HG02759 (cell line): ENCODE data around the gene ALDH3B2.
"Not testable (repeated sequence)": the region's sequence is repeated elsewhere in the genome, so short reads cannot be mapped to it uniquely, and the experiment has no call there.

Experiments used
- ATAC-seq: cut with Tn5 transposase; IDR thresholded peaks from one replicate; pipeline ENCODE4 v1.9.1; 2021; ENCODE audit warnings: mild to moderate bottlenecking, moderate library complexity; ENCODE audit not compliant: unreplicated experiment

The ALDH3B2 gene

GRCh38 chr11:67662835-67663531 lies 11.4 kb downstream of the ALDH3B2 start:
- ATAC-seq, result no peak

- no peak for ATAC-seq
Measured at GRCh38 chr11:67662142-67662834, 12.1 kb downstream of the ALDH3B2 start.

GRCh38 chr11:67660752-67661151 lies 13.7 kb downstream of the ALDH3B2 start:
- not testable (repeated sequence) for ATAC-seq

GRCh38 chr11:67659651-67660165 lies 14.7 kb downstream of the ALDH3B2 start:
- not testable (repeated sequence) for ATAC-seq

GRCh38 chr11:67657300-67657699 lies 17.1 kb downstream of the ALDH3B2 start:
- ATAC-seq, result no peak

- no peak for ATAC-seq
Measured at GRCh38 chr11:67656278-67656922, 18.0 kb downstream of the ALDH3B2 start.

- ATAC-seq, result no peak
Measured at GRCh38 chr11:67654225-67654624, 20.2 kb downstream of the ALDH3B2 start.

GRCh38 chr11:67652965-67653845 lies 21.2 kb downstream of the ALDH3B2 start:
- no peak for ATAC-seq

GRCh38 chr11:67651976-67652781 lies 22.2 kb downstream of the ALDH3B2 start:
- ATAC-seq, result no peak

GRCh38 chr11:67649634-67650510 lies 24.6 kb downstream of the ALDH3B2 start:
- ATAC-seq, result no peak

GRCh38 chr11:67648796-67649613 lies 25.4 kb downstream of the ALDH3B2 start:
- ATAC-seq, result no peak

GRCh38 chr11:67648140-67648795 lies 26.2 kb downstream of the ALDH3B2 start:
- ATAC-seq, result no peak

GRCh38 chr11:67647471-67647870 lies 27.0 kb downstream of the ALDH3B2 start:
- no peak for ATAC-seq

GRCh38 chr11:67646535-67647336 lies 27.7 kb downstream of the ALDH3B2 start:
- peak; percentile 51 for ATAC-seq

- ATAC-seq, result no peak
Measured at GRCh38 chr11:67645521-67646461, 28.6 kb downstream of the ALDH3B2 start.
